ENCODE measurements around the gene CALM1.

DNA sequence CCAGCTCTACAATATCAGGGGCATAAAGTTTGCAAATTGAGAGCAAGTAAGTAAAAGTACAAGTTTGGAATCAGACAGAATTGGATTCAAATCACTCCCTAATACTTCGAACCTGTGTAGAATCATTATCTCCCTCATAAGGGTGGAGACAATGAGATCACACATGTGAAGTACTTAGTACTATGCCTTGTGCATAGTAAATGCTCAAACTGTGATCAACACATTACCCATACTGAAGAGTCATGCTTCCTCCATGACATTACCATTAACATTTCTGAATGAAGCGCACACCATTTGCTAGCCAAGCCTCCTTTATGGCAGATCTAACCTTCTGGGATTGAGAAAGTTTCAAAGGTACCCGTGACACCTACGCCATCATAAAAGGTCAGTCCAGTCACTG is 38.5 kb upstream of the CALM1 start:
- TF ChIP-seq POLR2A (IDR thresholded peaks at IDR 0.05), result no peak
- TF ChIP-seq, protein P1, sequence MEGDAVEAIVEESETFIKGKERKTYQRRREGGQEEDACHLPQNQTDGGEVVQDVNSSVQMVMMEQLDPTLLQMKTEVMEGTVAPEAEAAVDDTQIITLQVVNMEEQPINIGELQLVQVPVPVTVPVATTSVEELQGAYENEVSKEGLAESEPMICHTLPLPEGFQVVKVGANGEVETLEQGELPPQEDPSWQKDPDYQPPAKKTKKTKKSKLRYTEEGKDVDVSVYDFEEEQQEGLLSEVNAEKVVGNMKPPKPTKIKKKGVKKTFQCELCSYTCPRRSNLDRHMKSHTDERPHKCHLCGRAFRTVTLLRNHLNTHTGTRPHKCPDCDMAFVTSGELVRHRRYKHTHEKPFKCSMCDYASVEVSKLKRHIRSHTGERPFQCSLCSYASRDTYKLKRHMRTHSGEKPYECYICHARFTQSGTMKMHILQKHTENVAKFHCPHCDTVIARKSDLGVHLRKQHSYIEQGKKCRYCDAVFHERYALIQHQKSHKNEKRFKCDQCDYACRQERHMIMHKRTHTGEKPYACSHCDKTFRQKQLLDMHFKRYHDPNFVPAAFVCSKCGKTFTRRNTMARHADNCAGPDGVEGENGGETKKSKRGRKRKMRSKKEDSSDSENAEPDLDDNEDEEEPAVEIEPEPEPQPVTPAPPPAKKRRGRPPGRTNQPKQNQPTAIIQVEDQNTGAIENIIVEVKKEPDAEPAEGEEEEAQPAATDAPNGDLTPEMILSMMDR (IDR thresholded peaks at IDR 0.05), result no peak
